Keratinocyte (primary cell): ENCODE data around the gene LEAP2.

Source experiments
- EZH2 ChIP-seq: IDR thresholded peaks from one replicate; pipeline ENCODE4 v1.6.1; 2012; ENCODE audit warnings: inconsistent platforms, mild to moderate bottlenecking, low read length, moderate library complexity
- TF ChIP-seq, protein P1 (sequence below), 3 experiments: IDR thresholded peaks in 1 of 3; conservative IDR thresholded peaks in 1 of 3; optimal IDR thresholded peaks in 1 of 3; 2 replicates in 2 of 3; 3 replicates in 1 of 3; pipeline versions ENCODE3 to v1.5.1; 2011; ENCODE audit warnings: low read length in 3 of 3, mild to moderate bottlenecking in 3 of 3, moderate library complexity in 2 of 3, control low read depth in 1 of 3, inconsistent platforms in 1 of 3; ENCODE audit not compliant: insufficient read depth in 2 of 3; ENCODE audit errors: extremely low read depth in 1 of 3

DNA sequence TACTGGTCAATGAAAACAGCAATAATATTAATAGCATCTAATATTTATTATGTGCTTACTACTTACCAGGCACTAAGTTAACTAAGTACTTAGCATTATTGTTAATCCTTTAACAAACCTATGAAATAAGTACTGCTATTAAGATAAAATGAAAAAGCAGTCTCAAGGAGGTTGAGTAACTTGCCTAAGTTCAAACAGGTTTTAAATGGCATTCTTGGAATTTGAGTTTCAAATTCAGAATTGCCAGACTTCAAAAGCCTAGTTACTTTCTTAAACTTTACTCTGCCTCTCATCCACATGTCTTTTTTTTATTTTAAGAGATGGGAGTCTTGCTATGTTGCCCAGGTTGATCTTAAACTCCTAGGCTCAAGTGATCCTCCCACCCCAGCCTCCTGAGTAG is 16.0 kb downstream of the LEAP2 start:
- TF ChIP-seq, protein P1, sequence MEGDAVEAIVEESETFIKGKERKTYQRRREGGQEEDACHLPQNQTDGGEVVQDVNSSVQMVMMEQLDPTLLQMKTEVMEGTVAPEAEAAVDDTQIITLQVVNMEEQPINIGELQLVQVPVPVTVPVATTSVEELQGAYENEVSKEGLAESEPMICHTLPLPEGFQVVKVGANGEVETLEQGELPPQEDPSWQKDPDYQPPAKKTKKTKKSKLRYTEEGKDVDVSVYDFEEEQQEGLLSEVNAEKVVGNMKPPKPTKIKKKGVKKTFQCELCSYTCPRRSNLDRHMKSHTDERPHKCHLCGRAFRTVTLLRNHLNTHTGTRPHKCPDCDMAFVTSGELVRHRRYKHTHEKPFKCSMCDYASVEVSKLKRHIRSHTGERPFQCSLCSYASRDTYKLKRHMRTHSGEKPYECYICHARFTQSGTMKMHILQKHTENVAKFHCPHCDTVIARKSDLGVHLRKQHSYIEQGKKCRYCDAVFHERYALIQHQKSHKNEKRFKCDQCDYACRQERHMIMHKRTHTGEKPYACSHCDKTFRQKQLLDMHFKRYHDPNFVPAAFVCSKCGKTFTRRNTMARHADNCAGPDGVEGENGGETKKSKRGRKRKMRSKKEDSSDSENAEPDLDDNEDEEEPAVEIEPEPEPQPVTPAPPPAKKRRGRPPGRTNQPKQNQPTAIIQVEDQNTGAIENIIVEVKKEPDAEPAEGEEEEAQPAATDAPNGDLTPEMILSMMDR (optimal IDR thresholded peaks at IDR 0.05 in 1 of 3, IDR thresholded peaks at IDR 0.05 in 1 of 3, conservative IDR thresholded peaks at IDR 0.05 in 1 of 3; ENCODE audit: extremely low read depth in 1 of 3, insufficient read depth in 2 of 3, low read length in 3 of 3): no peak
- no peak for TF ChIP-seq EZH2
